GM19372 (cell line): ENCODE measurements around the gene C2orf76.

ENCODE experiments used
- ATAC-seq: cut with Tn5 transposase; IDR thresholded peaks from one replicate; pipeline ENCODE4 v1.9.1; 2021; ENCODE audit warnings: mild to moderate bottlenecking, low read depth, moderate library complexity; ENCODE audit not compliant: unreplicated experiment

The C2orf76 gene

DNA sequence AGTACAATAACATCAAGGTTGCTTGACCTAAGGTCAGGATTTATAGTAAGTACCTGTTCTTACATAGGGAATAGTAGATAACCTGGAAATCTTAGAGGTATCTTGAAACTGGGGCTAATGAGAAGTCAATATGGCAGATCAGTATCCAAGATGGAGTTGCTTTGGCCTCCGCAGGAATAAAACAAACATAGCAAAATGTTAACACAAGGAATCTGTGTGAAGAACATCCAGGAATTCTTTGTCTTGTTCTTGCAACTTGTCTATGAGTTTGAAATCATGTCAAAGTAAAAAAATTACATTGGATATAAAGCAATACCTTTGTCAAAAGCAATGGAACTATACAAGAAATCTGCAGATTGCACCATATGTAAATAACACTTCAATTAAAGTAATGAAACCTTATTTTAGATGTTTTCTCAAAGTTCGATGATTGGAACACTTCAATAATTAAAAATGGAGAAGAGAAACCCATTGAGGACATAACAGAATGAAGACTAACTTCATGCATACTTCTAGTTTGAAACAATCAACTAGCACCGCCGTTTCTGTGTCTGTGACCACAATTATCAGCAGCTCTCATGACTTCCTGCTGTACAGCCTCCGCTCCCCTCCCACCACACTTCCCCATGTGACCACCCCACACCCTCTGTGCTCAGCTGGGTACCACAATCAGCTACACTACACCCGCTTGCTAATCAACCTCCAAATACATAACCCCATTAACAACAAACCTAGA is 27.6 kb downstream of the C2orf76 start:
- ATAC-seq = peak; percentile 100

DNA sequence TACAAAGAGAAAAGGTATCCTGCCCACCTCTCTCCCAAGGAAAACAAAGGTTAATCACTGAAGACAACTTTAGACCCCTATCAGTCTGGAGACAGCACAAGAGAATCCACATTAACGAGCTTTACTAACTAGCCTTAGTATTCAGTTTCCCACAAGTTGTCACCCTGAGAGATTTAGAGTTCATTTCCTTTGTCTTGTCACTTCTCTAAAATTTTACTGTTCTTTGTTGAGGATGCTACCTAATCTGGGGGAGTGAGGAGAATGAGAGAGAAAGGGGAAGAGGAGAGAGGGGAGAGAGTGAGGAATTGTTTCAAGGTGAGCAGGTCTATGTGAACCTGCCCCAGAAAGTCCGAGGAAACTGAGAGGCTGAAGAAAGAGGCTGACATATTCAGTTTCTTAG is 28.4 kb downstream of the C2orf76 start:
- ATAC-seq = no peak

DNA sequence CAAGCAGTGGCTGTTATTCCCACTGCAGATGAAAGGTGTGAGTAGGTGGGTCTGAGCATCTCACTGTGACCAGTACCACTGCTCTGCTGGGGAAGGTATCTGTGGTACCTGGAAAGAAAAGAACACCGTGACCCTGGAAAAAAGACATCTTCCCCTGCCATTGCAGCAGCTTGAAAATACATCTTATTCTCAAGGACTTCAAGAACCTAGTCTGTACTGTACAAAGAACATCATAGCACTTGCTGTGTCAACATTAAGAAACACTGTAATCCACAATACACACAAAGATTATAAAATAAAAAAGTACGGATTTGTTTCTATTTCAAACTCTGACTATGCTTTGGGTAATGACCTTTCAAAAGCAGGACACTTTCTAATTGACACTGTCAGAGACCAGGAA is 28.9 kb downstream of the C2orf76 start:
- ATAC-seq = no peak

DNA sequence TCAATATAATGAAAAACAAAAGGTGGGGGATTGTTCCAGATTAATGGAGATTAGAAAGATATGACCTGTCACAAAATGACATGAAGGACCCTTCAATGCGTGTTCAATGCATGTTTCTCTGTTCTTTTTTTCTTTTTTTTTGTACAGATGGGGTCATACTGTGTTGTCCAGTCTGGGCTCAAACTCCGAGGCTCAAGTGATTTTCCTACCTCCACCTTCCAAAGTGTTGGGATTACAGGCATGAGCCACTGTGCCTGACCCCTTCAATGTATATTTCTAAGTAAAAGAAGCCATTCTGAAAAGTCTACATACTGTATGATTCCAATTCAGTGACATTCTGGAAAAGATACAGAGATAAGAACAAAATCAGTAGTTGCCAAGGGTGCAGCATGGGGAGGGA is 32.8 kb downstream of the C2orf76 start:
- ATAC-seq = no peak

DNA sequence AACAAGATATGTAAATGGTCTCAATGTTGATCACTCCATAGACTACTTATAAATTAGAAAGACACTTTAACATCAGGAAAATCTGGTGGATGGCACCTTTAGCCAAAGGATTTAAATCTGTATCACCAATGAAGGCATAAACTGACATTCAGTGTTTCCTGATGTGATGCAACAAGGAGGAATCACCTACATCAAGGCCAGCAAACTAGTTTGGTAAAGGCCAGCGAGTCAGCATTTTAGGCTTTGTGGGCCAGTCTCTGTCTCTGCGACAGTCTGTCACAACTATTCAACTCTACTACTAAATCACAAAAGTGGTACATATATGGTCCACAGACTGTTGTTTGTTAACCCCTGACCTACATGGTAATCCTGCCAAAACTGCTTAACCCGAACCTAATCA is 33.3 kb downstream of the C2orf76 start:
- ATAC-seq = no peak

DNA sequence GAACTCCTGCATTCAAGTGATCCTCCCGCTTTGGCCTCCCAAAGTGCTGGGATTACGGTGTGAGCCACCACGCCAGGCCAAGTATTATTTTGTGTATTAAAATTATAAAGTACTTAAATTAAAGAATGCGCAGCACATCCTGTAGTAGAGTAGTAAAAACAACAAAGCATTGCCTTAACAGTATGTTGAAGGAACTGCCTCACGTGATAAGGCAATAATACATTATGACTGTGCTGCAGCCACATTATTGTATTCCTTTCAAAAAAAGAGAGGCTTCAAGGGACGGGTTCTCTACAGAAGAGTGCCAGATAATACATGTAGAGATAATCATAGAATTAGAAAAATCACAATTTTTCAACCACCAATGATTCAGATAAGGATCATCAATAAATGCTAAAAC is 33.7 kb downstream of the C2orf76 start:
- ATAC-seq = no peak

DNA sequence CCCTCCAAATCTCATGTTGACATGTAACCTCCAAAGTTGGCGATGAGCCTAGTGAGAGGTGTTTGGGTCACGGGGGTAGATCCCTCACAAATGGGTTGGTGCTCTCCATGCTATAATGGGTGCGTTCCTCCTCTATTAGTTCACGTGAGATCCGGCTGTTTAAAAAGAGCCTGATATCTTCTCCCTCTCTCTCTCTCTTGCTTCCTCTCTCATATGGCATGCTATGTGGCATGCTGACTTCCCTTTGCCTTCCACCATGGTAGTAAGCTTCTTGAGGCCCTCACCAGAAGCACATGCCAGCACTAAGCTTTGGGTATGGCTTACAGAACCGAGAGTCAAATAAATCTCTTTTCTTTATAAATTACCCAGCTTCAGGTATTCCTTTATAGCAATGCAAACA is 39.2 kb downstream of the C2orf76 start:
- no peak for ATAC-seq

DNA sequence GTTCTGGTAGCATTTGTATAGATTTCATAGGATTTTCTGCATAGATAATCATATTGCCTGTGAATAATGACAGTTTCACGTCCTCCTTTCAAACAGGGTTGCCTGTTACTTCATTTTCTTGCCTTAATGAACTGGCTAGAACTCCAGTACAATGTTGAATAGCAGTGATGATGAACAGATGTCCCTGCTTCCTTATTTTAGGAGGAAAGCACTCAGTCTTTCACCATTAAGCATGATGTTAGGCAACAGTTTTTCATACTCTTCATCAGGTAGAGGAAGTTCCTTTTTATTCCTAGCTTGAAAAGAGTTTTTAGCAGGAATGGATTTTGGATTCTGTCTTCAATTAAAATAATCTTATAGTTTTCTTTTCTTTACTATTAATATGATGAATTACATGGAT is 39.7 kb downstream of the C2orf76 start:
- no peak for ATAC-seq

DNA sequence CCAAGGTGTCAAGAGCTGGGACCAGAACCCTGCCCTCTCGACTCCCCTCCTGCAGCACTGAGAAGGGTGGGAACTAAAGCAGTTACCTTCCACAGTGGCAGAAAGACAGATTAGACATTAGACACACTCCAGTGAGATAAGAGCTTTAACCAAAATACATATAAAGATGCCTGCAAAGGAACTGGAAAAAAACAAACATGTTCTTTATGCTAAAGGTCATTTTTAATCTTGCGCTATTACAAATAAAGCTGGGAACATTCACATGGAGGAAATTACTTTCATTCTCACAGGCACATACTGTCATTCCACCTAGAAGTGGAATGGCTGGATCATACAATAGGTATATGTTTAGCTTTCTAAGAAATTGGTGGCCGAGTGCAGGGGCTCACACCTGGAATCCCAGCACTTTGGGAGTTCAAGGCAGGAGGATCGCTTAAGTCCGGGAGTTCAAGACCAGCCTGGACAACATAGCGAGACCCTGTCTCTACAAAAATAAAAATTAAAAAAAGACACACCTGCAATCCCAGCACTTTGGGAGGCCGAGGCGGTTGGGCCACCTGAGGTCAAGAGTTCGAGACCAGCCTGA is 41.9 kb downstream of the C2orf76 start:
- ATAC-seq = no peak

DNA sequence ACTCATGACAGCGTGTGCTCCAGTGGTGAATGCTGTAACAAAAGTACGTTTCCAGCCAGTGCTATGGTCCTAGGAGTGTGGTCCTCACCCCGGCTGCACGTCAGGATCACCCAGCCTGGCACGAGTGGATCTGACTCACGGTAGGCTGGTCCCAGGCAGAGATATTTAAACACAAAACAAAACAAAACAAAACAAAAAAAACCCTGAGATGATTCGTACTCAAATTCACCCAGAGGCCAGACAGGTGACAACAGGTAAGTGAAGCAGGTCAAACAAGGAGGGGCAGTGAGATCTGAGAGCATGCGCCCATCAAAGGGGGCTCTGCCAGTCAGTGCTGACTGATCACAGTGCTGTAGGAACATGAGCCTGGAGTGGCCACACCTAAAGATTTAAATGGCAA is 43.2 kb downstream of the C2orf76 start:
- ATAC-seq = no peak

DNA sequence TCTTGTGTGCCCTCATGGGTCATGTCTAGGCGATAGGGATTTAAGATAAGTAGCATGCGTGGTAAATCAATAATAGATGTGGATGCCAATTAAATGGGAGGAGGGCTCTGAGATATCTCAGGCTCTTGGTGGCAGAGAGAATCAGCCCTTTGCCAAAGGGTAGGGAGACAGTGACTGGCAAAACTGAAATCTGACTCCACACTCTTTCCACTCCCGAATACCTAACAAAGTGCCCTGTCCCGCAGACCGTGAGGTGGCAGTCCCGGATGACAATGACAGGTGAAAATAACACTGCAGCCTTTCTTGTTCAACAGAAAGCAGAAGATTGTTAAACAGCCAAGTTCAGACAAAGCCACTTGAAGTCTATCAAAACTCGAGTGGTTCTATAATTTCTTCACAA is 47.0 kb downstream of the C2orf76 start:
- no peak for ATAC-seq

DNA sequence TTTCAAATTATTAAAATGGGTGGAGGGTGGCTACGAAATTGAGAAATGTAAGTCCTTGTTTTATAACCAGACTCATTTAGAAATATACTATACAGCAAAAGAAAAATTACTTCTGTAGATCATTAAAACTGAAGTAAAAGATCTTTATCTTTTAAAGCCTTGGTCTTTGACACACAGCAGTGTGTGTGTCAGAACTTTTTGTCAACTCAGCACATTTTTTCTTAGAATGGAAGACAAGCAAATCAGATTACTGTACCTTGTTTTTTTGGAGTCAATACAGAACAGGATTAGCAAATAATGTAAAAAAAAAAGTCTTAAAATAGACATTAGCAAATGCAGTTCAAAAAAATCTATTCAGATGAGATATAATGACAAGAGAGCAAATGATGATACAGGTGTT is 49.1 kb downstream of the C2orf76 start:
- no peak for ATAC-seq

DNA sequence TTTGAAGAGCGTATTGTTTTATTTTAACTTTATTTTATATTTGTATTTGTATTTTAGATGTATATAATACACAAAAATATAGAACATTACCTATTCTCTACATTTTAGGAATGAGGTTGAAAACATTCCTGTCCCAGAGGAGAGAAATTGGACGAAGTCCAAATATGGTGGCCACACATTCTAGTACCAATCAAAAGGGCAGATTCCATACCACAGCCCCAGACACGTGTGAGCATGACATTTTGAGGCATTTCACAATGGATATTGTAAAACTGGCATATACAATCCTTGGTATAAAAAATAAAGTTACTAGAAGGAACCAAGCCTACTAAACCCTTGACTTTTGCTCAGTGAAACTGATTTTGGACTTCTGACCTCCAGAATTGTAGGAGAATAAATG is 50.6 kb downstream of the C2orf76 start:
- ATAC-seq = no peak

DNA sequence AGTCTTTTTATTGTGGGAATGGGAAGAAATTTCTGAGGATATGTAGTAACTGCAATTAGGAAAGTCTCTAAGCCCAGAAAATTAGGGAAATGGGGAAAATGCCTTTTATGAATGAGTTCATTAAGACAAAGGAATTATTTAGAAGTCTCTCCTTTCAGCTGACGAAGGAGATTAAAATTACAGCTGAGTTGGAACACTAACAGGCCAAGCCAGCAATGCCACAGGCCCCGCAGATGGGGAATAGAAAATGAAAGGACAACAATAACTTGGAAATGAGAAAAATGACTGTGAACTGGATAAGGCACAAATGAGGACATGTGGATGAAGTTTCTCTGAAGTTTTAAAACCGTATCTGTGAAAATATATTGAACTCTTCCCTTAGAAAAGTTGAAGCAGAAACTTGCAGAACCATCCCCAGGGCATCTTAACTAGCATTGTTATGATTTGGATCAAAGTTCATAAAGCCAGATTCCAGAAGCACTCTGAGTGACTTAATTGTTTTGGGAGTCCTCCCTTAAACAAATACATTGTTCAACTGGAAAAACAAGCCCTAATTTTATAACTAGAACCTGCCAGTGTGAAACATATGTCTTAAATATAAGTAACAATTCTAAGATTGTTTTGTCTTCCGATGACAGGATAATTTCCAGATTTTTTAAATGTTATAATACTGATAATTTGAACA is 51.3 kb downstream of the C2orf76 start:
- no peak for ATAC-seq

DNA sequence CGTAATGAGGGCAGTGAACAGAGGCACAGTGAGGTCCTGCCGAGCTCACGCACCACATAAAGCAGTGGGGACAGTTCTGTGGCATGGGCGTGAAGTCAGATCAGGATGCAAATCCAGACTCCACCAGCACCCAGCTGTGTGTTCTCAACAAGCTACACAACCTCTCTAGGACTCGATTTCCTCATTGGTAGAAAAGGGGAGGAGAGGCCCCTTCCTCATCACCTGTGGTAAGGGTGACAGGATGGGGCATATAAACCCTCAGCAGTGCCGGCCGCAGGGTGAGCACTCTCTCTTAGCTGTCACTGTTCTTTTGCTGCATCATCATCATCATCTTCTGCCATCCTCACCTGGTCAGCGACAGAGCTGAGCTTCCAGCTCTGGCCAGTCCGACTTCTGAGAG is 54.8 kb downstream of the C2orf76 start:
- ATAC-seq = no peak

DNA sequence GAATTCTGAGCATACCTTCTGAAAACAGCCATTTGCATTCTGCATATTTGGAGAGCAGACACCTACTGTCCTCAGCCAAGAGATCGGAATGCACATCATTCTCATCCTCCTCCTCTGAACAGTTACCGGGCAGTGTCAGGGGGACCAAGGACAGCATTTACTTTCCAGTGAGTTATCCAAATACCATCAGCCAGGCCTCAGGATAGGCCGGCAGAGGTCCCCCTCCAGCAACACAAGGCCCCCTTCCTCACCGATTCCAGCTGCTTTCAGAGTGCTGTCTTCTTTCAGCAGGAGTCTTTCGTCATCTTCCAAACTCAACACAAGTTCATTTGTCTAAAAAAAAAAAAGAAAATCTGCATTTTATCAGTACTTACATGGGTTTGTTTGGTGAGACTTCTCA is 55.3 kb downstream of the C2orf76 start:
- no peak for ATAC-seq

DNA sequence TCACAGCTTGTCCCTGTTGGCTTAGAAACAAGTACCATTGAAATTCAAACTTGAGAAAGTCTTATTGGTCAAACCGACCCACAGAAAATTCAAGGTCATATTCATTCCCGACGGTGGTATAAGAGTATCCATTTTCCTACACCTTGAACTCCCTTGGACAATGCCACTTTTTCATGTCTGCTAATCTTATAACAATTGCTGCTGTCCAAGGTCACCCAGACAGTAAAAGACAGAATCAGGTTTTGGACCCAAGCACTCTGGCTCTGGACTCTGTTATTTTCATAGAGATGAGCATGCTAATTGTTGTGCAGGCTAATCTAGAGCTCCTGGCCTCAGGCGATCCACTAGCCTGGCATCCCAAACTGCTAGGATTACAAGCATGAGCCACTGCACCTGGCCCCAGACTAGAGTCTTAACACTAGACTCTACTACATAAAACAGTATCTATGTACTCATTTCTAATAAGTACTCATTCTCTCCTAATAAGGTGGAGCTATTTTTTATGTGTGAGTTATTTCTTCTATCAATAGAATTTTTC is 57.8 kb downstream of the C2orf76 start:
- no peak for ATAC-seq

DNA sequence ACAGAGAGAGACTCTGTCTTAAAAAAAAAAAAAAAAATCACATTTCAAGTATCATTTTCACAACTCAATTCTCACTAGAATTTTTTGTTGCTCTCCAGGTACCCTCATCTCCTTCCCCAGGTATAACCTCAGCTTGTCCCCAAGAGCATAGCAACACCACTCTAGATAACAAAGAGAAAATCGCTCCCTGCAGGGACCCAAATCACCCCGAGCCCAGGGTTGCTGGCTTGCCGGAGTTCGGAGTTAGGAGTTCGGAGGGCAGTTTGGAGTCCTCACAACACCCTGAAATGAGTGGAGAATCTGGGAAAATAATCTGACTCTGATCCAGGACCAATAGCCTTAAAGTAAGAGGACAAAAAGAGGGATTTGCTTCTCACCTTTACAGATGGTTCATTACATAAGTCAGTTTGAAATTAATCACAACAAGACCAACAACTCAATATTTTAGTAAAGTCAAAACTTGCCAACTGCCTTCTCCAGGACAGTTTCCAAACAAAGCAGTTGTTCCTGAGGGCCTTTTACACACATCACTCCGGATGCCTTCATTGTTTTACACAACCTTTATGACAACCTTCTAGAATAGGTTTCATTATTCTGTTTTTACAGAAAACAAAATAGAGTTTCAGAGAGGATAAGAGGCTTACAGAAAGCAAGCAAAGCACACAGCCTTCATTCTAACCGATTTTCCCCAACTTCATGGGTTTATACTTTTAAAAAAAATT is 59.1 kb downstream of the C2orf76 start:
- no peak for ATAC-seq

DNA sequence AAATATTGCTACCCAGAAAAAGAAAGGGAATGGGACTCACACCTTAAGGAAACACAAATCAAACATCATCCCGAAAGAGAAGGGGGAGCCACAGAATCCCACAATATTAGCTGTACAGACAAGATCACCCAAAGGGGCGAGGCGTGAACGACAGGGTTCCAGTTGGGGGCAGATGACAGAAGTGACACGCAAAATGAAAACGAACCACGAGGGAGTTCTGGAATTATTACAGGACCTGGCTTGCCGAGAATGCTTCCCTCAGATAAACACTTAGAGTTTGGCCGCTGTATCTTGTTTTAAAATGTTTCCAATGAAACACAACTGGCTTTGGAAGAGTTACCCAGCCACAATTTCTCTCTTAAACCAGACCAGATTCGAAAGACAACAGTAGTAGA is 60.4 kb downstream of the C2orf76 start:
- ATAC-seq = no peak

DNA sequence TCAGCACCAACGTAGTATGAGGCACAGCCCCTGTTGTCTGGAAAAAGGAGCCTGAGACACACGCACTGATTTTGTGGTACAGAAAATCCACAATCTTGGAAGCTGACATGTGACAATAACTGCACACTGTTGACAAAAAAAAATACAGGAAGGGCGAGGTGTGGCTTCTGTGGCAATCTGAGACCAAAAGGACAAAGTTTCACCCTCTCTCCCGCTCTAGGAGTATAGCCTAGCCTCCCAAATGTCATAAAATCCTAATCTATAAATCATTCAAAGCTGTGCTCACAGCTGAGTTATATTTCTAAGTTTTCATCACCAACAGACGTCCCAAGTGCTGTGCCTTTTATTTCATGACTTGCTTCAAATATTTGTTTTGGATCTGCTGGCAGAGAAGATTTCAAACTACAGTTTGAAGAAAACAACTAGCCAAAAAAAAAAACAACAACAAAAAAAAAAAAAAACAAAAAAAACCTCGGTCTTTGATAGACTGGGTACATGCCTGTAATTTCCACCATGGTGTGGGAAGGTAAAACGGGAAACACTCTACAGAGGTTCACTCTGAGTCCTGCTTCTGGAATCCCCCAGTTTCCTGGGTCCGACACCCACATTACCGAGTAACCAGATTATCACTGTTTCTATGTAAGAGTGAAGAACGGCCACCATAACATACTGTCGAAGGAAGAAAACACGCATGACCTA is 61.0 kb downstream of the C2orf76 start:
- ATAC-seq = no peak

DNA sequence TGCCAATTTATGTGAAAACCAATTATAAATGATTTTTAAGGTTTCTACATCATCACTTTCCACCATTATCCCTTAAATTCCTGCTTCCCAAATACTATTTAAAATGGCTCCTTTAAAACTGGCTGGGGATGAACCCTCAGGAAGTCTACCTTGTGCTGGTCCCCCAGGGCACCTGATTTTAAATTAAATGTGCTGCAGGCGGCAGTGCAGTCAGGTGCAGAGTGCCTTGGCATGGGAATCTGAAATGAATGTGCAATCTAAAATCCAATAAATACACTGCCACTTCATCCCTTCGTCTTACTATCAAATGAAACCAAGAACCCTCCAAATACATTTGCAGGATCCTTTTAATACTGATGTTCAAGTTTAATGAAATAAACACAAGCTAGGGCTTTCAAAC is 61.8 kb downstream of the C2orf76 start:
- ATAC-seq = no peak
